Stimulated activated naive CD8-positive, alpha-beta T cell treated with anti-CD3 and anti-CD28 coated beads, Interleukin-15, Interleukin-2, amounts not matched to agents 100 U/mL and 50 U/mL, for 24 hours (primary cell): ENCODE measurements around the gene CDC25B.

ENCODE experiments used
- ATAC-seq: fragments of 150-1000 bp; cut with Tn5 transposase; one replicate; pipeline ENCODE4 v1.10.0; 2021
- DNase-seq: peaks from one replicate; pipeline ENCODE4 v3.0.0; 2021

CDC25B gene

GRCh38 chr20:3764659-3765058 lies 31.5 kb upstream of the CDC25B start:
- ATAC-seq: no peak
- no peak for DNase-seq

GRCh38 chr20:3765171-3765882 lies 30.8 kb upstream of the CDC25B start:
- ATAC-seq (no peak), DNase-seq (no peak)

- no peak for ATAC-seq
- no peak for DNase-seq
Observed at GRCh38 chr20:3766422-3767109, 29.5 kb upstream of the CDC25B start.

- ATAC-seq (no peak), DNase-seq (peak; percentile 41)
Observed at GRCh38 chr20:3767110-3767426, 29.0 kb upstream of the CDC25B start.

- ATAC-seq (peak; percentile 95), DNase-seq (peak; percentile 98)
Observed at GRCh38 chr20:3767427-3768341, 28.4 kb upstream of the CDC25B start, which contains the start of gene ADISSP. ADISSP (minus strand) TSS chr20:3767753; CDS start chr20:3760100, 7,653 bp downstream.

GRCh38 chr20:3768342-3769130 lies 27.6 kb upstream of the CDC25B start:
- ATAC-seq: peak; percentile 55
- DNase-seq: peak; percentile 86

- no peak for ATAC-seq
- no peak for DNase-seq
Observed at GRCh38 chr20:3771552-3772058, 24.5 kb upstream of the CDC25B start.

GRCh38 chr20:3775457-3776108 lies 20.5 kb upstream of the CDC25B start:
- ATAC-seq: no peak
- DNase-seq: no peak

GRCh38 chr20:3777381-3777715 lies 18.8 kb upstream of the CDC25B start:
- ATAC-seq: peak; percentile 19
- no peak for DNase-seq

- peak; percentile 65 for DNase-seq
Observed at GRCh38 chr20:3777716-3778629, 18.1 kb upstream of the CDC25B start.

GRCh38 chr20:3778976-3779375 lies 17.1 kb upstream of the CDC25B start:
- DNase-seq: no peak

More at GRCh38 chr20:3777716-3778629, 18.1 kb upstream of the CDC25B start:
- ATAC-seq: peak; percentile 69

GRCh38 chr20:3781153-3781910 lies 14.8 kb upstream of the CDC25B start, which contains the start of gene SPEF1:
SPEF1 (minus strand) TSS chr20:3781448; CDS start chr20:3781287, 161 bp downstream.
- peak; percentile 44 for ATAC-seq
- peak; percentile 46 for DNase-seq

More at GRCh38 chr20:3778976-3779375, 17.1 kb upstream of the CDC25B start:
- no peak for ATAC-seq

- no peak for DNase-seq
- no peak for ATAC-seq
Observed at GRCh38 chr20:3782597-3782996, 13.5 kb upstream of the CDC25B start.

GRCh38 chr20:3783068-3783489 lies 13.0 kb upstream of the CDC25B start:
- DNase-seq: no peak
- ATAC-seq: no peak

GRCh38 chr20:3783511-3784195 lies 12.5 kb upstream of the CDC25B start:
- ATAC-seq (no peak), DNase-seq (no peak)

GRCh38 chr20:3784216-3784853 lies 11.8 kb upstream of the CDC25B start:
- DNase-seq (no peak), ATAC-seq (no peak)

- DNase-seq: no peak
- ATAC-seq: no peak
Observed at GRCh38 chr20:3784863-3785239, 11.3 kb upstream of the CDC25B start.
